Left renal pelvis (tissue), 4 donors: ENCODE results near the gene MYH7. TPM values are rescaled to one million over a fixed set of nuclear protein-coding genes. Genes with fewer than 3 reads are reported as not detected.
A peak's percentile ranks its signal among the peaks of the same experiment; 100 is the strongest.
"Not testable (repeated sequence)": the region's sequence is repeated elsewhere in the genome, so short reads cannot be mapped to it uniquely, and the experiment has no call there.

Experiments used
- DNase-seq, 4 donors: peaks; one replicate each; pipeline ENCODE4 v3.0.0-alpha.2; 2013; ENCODE audit warnings: low read depth in 4 of 4, low spot score in 3 of 4
- polyA plus RNA-seq, 4 donors: library from polyadenylated mRNA; unstranded; fragments of 120-200 nt; gene quantifications; one replicate each; pipeline ENCODE4 v1.2.1, GENCODE V29; 2013; ENCODE audit not compliant: insufficient read length in 4 of 4

MYH7 gene
- polyA plus RNA-seq, 4 donors, result 0.10 to 0.30 (median 0.21) TPM

DNA sequence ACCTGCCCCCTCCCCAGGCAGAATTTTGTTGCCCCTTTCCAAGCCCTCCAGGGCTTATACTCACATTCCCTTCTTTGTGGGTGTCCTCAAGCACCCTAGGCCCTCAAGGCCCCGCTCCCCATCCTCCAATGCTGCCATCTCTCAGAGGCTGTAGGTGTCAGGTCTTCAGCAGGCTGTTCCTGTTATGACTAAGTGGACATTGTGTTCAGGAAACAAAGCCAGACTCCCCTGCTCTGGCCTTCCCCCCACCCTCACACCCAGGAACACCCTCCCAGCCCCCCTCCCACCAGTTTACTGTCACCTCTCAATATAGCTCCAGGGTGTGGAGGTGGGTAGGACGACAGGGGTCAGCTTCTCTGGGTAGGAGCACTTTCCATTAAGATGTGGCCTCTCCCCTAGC, 26.0 kb downstream of the MYH7 start:
- DNase-seq, result no peak

DNA sequence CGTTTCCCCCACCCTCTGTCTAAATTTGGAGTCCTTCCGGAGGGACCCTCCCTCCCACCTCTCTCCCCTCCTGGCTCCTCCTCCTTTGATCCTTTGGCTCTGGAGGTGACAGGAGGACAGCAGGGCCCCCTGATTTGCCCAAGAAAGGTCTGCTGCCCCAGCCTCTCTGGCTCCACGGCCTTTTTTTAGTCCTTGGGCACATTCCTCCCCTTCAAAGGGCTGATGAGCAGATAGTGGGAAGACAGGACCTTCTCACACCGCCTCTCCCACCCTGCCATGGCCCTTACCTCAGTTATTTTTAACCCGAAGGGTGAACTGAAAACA, 27.2 kb downstream of the MYH7 start:
- no peak for DNase-seq

- no peak for DNase-seq
Measured at GRCh38 chr14:23407516-23408306, 27.7 kb downstream of the MYH7 start, which contains the start of gene MYH6. MYH6 (minus strand) TSS chr14:23408273; CDS start chr14:23407223, 1,050 bp downstream.

- DNase-seq, result no peak
Measured at GRCh38 chr14:23406725-23407355, 28.6 kb downstream of the MYH7 start.

- DNase-seq, result no peak
Measured at GRCh38 chr14:23406244-23406643, 29.2 kb downstream of the MYH7 start.

- no peak for DNase-seq
Measured at GRCh38 chr14:23405516-23406025, 29.9 kb downstream of the MYH7 start.

DNA sequence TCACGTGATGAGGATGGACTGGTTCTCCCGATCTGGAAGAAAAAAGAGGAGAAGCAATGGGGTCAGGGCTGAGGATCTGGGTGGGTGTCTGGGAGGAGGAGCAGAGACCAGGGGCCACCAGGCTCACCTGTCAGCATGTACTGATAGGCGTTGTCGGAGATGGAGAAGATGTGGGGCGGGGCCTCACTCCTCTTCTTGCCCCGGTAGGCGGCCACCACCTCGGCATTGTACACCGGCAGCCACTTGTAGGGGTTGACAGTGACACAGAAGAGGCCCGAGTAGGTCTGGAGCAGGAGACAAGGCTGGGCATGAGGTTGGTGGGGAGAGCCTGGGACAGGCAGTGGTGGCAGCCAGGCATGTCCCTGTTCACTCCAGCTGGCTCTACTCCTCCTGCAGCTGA, 30.4 kb downstream of the MYH7 start:
- DNase-seq, result no peak

DNA sequence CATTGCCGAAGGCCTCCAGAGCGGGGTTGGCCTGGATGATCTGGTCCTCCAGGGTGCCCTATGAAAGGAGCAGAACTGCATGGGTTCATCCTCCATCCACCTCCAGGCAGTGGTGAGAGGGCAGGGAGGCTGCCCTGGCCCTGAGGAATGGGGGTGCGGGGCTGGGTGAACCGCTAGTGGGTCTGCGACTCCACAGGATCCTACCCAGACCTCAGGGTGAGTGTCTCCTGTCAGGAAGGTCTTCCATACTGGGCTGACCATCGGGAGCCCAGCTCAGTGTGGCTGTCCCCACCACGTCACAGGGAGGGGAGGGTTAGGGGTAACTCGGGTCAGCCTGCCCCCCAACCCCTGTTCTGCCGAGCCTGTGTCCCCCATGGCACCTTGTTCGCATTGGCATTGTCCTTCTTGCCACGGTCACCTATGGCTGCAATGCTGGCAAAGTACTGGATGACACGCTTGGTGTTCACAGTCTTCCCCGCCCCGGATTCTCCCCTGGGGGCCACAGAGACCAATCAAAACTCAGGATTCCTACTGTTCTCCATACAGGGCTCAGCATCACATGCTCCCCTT, 31.0 kb downstream of the MYH7 start:
- DNase-seq, result no peak

DNA sequence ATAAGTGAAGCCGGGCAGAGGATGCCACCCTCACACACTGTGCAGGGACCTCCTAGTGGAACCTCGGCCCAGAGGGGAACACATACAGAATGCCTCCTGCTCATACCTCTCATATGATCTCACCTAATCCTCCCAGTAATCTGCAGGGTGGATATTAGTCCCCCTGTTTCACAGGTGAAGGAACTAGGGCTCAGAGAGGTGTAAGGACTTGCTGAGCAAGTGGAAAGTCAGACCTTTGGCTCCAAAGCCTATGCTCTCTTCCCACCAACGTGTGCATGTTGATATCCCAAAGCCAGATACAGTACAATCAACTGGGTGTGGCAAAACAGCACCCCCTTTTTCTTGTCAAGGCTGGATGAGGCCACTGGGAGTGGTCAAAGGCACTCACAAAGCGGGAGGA, 31.6 kb downstream of the MYH7 start:
- DNase-seq, result no peak

GRCh38 chr14:23403139-23403438, 32.4 kb downstream of the MYH7 start:
- DNase-seq, result no peak

DNA sequence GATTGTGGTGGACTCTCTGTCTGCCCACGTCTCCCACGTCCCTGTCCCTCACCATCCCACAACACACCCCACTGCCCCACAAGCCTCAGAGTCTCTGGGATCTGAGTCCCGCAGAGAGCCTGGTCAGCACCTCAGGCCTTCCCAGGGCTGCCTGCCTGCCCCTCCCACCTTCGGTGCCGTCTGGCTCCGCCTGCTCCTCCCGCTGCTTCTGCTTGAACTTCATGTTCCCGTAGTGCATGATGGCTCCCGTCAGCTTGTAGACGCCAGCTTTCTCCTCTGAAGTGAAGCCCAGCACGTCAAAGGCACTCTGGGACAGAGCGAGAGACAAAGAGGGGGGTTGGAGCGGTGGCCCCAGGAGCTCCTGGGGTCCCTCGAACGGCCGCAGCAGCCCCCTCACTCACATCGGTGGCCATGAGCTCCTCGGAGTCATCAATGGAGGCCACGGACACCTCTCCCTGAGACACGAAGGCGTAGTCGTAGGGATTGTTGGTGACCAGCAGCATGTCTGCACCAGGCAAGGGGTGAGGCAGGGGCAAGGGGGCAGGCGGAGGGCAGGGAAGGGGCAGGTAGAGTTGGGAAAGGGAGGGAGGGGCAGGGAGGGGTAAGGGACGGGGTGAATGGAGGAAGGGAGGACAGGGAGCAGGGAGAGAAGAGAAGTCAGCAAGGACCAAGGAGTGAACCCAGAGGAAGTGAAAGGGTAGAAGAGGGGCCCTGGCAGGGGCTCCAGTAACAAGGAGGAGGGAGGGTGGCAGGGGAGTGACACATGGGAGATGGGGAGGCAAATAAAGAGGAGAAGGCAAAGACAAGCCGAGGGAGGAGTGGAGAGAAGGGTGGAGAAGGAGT, 32.9 kb downstream of the MYH7 start:
- DNase-seq, result no peak

- no peak for DNase-seq
Measured at GRCh38 chr14:23401291-23401690, 34.2 kb downstream of the MYH7 start.

- DNase-seq, result not testable (repeated sequence)
Measured at GRCh38 chr14:23400496-23401149, 34.8 kb downstream of the MYH7 start.

DNA sequence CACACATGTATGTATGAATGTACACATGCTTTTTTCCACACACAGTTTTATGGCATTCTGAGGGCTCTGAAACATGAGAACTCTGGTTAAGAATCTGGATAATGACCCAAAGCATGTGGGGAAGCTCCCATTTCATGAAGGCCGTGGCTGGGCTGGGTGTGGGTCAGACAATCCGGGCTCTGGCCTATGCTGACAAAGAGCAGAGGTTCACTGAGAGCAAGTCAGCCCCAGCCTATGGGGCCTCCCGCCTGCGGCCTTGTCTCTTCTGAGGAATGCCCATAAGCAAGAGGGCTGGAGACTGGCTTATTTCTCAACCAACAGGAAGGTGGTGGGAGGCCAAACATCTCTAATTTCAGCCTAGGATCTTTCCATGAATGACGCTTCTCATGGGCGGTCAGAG, 35.9 kb downstream of the MYH7 start:
- DNase-seq, result peak in 1 of 4 donors; percentile 11

DNA sequence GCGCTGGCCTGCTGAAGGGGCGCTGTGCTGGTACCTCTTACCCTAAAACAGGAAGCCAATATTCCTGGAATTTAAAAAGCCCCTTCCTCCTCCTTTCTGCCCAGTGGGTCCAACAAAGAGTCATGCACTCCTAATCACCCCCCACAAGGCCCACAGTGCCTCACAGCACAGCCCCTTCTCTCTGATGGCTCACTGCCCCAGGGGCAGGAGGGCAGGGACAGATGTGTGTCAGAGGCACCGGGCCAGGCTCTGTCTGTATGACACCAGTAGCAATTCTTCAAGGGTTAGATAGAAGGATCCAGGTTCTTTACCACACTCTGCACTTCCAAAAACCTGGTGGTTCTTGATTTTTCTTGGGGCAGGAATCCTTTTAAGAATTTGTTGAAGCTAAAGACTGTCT, 36.3 kb downstream of the MYH7 start:
- DNase-seq, result no peak

GRCh38 chr14:23398348-23398747, 37.1 kb downstream of the MYH7 start:
- DNase-seq, result no peak

- no peak for DNase-seq
Measured at GRCh38 chr14:23396781-23397407, 38.6 kb downstream of the MYH7 start.

- DNase-seq, result no peak
Measured at GRCh38 chr14:23396126-23396525, 39.3 kb downstream of the MYH7 start.

GRCh38 chr14:23392613-23393012, 42.8 kb downstream of the MYH7 start:
- no peak for DNase-seq

GRCh38 chr14:23389871-23390270, 45.6 kb downstream of the MYH7 start:
- not testable (repeated sequence) for DNase-seq
